D721Med (cell line): ENCODE data around the gene PDE11A.

Source experiments
- DNase-seq: peaks from one replicate; pipeline ENCODE4 v3.0.0; 2011; ENCODE audit warnings: low spot score; ENCODE audit not compliant: insufficient read length
- FAIRE-seq: peaks from 2 replicates; lab custom pipeline; 2011; peaks lifted over from hg19 to GRCh38; lab: Jason Lieb, UNC
- CTCF ChIP-seq: IDR thresholded peaks from 2 replicates; pipeline ENCODE4 v1.5.1; 2012; ENCODE audit warnings: mild to moderate bottlenecking, control low read depth; ENCODE audit not compliant: insufficient read depth; ENCODE audit errors: missing control alignments

The PDE11A gene

GRCh38 chr2:177682836-177683660 is 389.5 kb downstream of the PDE11A start:
- FAIRE-seq (no peak), DNase-seq (no peak)
- TF ChIP-seq CTCF = no peak

GRCh38 chr2:177682006-177682405 is 390.6 kb downstream of the PDE11A start:
- no peak for FAIRE-seq
- no peak for DNase-seq
- TF ChIP-seq CTCF = no peak

GRCh38 chr2:177680866-177681712 is 391.5 kb downstream of the PDE11A start:
- FAIRE-seq = peak; percentile 51
- DNase-seq = no peak
- no peak for TF ChIP-seq CTCF

GRCh38 chr2:177679611-177680605 is 392.7 kb downstream of the PDE11A start:
- FAIRE-seq (no peak), DNase-seq (no peak)
- no peak for TF ChIP-seq CTCF

- FAIRE-seq = no peak
- no peak for DNase-seq
These were observed 393.6 kb downstream of the PDE11A start for GRCh38 chr2:177678939-177679338.

GRCh38 chr2:177676636-177677035 is 395.9 kb downstream of the PDE11A start:
- FAIRE-seq (no peak), DNase-seq (no peak)
- no peak for TF ChIP-seq CTCF

More at GRCh38 chr2:177678939-177679338, 393.6 kb downstream of the PDE11A start:
- no peak for TF ChIP-seq CTCF
